Bone marrow (tissue), 2 donors: ENCODE results near the gene LRFN2.

Source experiments
- DNase-seq, 2 donors: peaks; one replicate each; lab custom pipeline; 2025; lab: John Stamatoyannopoulos, UW

LRFN2 gene

GRCh38 chr6:40436685-40437604, 150.2 kb downstream of the LRFN2 start:
- no peak for DNase-seq

- no peak for DNase-seq
Observed at GRCh38 chr6:40432982-40433381, 154.2 kb downstream of the LRFN2 start.

GRCh38 chr6:40431706-40432105, 155.5 kb downstream of the LRFN2 start:
- no peak for DNase-seq

- DNase-seq = no peak
Observed at GRCh38 chr6:40427196-40427595, 160.0 kb downstream of the LRFN2 start.

GRCh38 chr6:40426346-40427066, 160.7 kb downstream of the LRFN2 start:
- DNase-seq = no peak

GRCh38 chr6:40425192-40425919, 161.8 kb downstream of the LRFN2 start:
- no peak for DNase-seq

GRCh38 chr6:40422046-40422445, 165.1 kb downstream of the LRFN2 start:
- no peak for DNase-seq

- DNase-seq = no peak
Observed at GRCh38 chr6:40419946-40420728, 167.0 kb downstream of the LRFN2 start.

GRCh38 chr6:40419377-40419776, 167.8 kb downstream of the LRFN2 start:
- DNase-seq = no peak

GRCh38 chr6:40417031-40417430, 170.1 kb downstream of the LRFN2 start:
- DNase-seq = no peak

GRCh38 chr6:40414617-40415016, 172.5 kb downstream of the LRFN2 start:
- no peak for DNase-seq

- DNase-seq = no peak
Observed at GRCh38 chr6:40413239-40413638, 173.9 kb downstream of the LRFN2 start.

- no peak for DNase-seq
Observed at GRCh38 chr6:40411881-40412280, 175.3 kb downstream of the LRFN2 start.

- no peak for DNase-seq
Observed at GRCh38 chr6:40410821-40411220, 176.3 kb downstream of the LRFN2 start.

GRCh38 chr6:40409716-40410397, 177.3 kb downstream of the LRFN2 start:
- DNase-seq = no peak

- no peak for DNase-seq
Observed at GRCh38 chr6:40408786-40409542, 178.2 kb downstream of the LRFN2 start.

GRCh38 chr6:40407239-40407638, 179.9 kb downstream of the LRFN2 start:
- no peak for DNase-seq

- no peak for DNase-seq
Observed at GRCh38 chr6:40406175-40406574, 181.0 kb downstream of the LRFN2 start.

GRCh38 chr6:40400738-40401137, 186.4 kb downstream of the LRFN2 start:
- DNase-seq = no peak

GRCh38 chr6:40399888-40400457, 187.2 kb downstream of the LRFN2 start:
- no peak for DNase-seq
